Muscle layer of colon (tissue), 2 donors: Measurements from ENCODE around the gene RIC3.

ENCODE experiments used
- H3K27ac ChIP-seq: one replicate; pipeline ENCODE4 v1.7.0; 2013; ENCODE audit warnings: low read depth, mild to moderate bottlenecking, low read length, moderate library complexity
- H3K27me3 ChIP-seq, 2 donors: one replicate each; pipeline ENCODE4 v1.7.0; 2013; ENCODE audit warnings: low read length in 2 of 2, mild to moderate bottlenecking in 2 of 2; ENCODE audit not compliant: insufficient read depth in 2 of 2, control insufficient read depth in 1 of 2
- H3K36me3 ChIP-seq: one replicate; pipeline ENCODE4 v1.7.0; 2013; ENCODE audit warnings: mild to moderate bottlenecking, low read length; ENCODE audit not compliant: insufficient read depth
- H3K4me1 ChIP-seq: one replicate; pipeline ENCODE4 v1.7.0; 2013; ENCODE audit warnings: mild to moderate bottlenecking, low read length; ENCODE audit not compliant: insufficient read depth
- H3K4me3 ChIP-seq, 2 donors: one replicate each; pipeline ENCODE4 v1.7.0; 2013; ENCODE audit warnings: low read length in 2 of 2, low read depth in 1 of 2, mild to moderate bottlenecking in 1 of 2, moderate library complexity in 1 of 2
- H3K9ac ChIP-seq: one replicate; pipeline ENCODE4 v1.7.0; 2013; ENCODE audit warnings: low read length
- H3K9me3 ChIP-seq: one replicate; pipeline ENCODE4 v1.7.0; 2013; ENCODE audit warnings: mild to moderate bottlenecking, low read length
- donor health status: abdominal sarcoma.
- donor health status: Adenocarcinoma of cecum.

The RIC3 gene

GRCh38 chr11:8122173-8122764 is 46.6 kb downstream of the RIC3 start:
- no peaks in the 10 kb centered on the region for H3K27me3 ChIP-seq
- no peaks in the 10 kb centered on the region for H3K9me3 ChIP-seq
- no peaks in the 10 kb centered on the region for H3K36me3 ChIP-seq
- no peak overlapping the region for H3K4me3 ChIP-seq
- H3K27ac ChIP-seq, result no peak overlapping the region
- no peaks in the 10 kb centered on the region for H3K4me1 ChIP-seq
- H3K9ac ChIP-seq, result no peak overlapping the region

GRCh38 chr11:8111636-8112035 is 57.2 kb downstream of the RIC3 start:
- Histone ChIP-seq H3K36me3 (peaks cover 5% of the 10 kb centered on the region), H3K9ac (no peak overlapping the region), H3K27ac (no peak overlapping the region), H3K4me3 (no peak overlapping the region), H3K27me3 (no peaks in the 10 kb centered on the region), H3K4me1 (peaks cover 6% of the 10 kb centered on the region), H3K9me3 (no peaks in the 10 kb centered on the region)

GRCh38 chr11:8110396-8110795 is 58.4 kb downstream of the RIC3 start:
- H3K36me3 ChIP-seq, result peaks cover 6% of the 10 kb centered on the region
- H3K9ac ChIP-seq, result no peak overlapping the region
- H3K27me3 ChIP-seq, result no peaks in the 10 kb centered on the region
- H3K27ac ChIP-seq, result no peak overlapping the region
- no peak overlapping the region for H3K4me3 ChIP-seq
- peaks cover 6% of the 10 kb centered on the region for H3K4me1 ChIP-seq
- H3K9me3 ChIP-seq, result no peaks in the 10 kb centered on the region

DNA sequence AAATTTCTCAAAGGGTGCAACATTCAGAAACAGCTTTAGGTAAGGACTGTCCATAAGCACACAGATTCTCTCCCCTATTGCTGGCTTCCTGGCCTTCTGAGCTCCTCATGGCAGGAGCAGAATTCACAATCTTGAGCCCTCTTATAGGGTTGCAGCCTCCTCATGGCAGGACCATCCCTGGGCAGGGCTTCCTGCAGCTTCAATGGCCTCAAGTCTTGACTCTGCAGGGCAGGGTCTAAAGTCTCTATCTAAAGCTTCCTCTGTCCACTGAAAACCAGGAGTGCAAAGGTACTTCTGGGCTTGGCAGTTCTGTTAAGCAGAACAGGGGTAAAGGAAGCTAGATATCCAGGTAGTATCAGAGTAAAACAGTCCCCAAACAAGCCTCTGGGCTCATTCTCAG is 59.1 kb downstream of the RIC3 start:
- Histone ChIP-seq H3K9me3 (no peaks in the 10 kb centered on the region), H3K4me1 (peaks cover 6% of the 10 kb centered on the region), H3K4me3 (no peak overlapping the region), H3K36me3 (peaks cover 12% of the 10 kb centered on the region), H3K27ac (no peak overlapping the region), H3K9ac (no peak overlapping the region), H3K27me3 (no peaks in the 10 kb centered on the region)

DNA sequence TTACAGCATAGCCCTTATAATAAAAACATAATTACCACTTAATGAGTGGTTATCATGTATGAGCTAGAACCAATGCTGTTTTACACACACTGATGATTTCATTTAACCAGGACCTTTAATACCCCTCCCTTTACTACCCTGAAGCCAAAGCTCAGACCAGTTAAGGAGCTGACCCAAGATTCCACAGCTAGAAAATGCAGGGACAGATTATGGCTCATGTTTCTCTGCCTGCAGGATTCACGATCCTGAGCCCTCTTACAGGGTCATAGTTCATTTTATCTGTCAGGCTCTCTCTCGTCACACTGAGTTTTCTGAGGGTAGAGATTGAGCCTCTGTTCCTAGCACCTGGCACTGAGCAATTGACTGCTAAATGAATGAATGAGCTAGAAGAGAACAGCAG is 60.4 kb downstream of the RIC3 start:
- no peaks in the 10 kb centered on the region for H3K27me3 ChIP-seq
- peaks cover 6% of the 10 kb centered on the region for H3K4me1 ChIP-seq
- no peak overlapping the region for H3K27ac ChIP-seq
- H3K9me3 ChIP-seq, result no peaks in the 10 kb centered on the region
- no peak overlapping the region for H3K4me3 ChIP-seq
- peaks cover 23% of the 10 kb centered on the region for H3K36me3 ChIP-seq
- no peak overlapping the region for H3K9ac ChIP-seq

DNA sequence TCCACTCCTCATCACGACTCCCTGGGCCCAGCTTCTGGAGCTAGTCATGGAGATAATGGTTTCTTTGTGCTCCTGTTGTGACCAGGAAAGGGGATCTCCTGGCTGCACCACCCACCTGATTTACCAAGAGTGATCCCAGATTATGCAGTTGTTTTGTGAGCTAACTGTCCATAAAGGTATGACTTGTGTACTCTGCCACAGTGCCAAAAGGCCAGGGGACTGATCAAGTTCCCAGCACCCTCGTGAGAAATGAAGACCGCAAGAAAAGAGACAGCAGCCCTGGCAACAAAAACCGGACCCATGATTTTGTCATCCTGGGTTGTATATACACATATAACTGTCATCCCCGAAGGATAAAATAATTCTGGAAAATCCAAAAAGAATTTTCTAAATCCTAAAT is 61.2 kb downstream of the RIC3 start:
- no peak overlapping the region for H3K27ac ChIP-seq
- no peaks in the 10 kb centered on the region for H3K27me3 ChIP-seq
- H3K36me3 ChIP-seq, result peaks cover 25% of the 10 kb centered on the region
- H3K4me1 ChIP-seq, result peaks cover 6% of the 10 kb centered on the region
- no peak overlapping the region for H3K4me3 ChIP-seq
- H3K9me3 ChIP-seq, result no peaks in the 10 kb centered on the region
- no peak overlapping the region for H3K9ac ChIP-seq

- Histone ChIP-seq H3K9me3 (no peaks in the 10 kb centered on the region), H3K4me3 (no peak overlapping the region), H3K36me3 (peaks cover 25% of the 10 kb centered on the region), H3K9ac (no peak overlapping the region), H3K27me3 (no peaks in the 10 kb centered on the region), H3K27ac (no peak overlapping the region), H3K4me1 (peaks cover 6% of the 10 kb centered on the region)
Measured at GRCh38 chr11:8106679-8107078, 62.1 kb downstream of the RIC3 start.

GRCh38 chr11:8105666-8106065 is 63.2 kb downstream of the RIC3 start:
- peaks cover under 1% of the 10 kb centered on the region for H3K4me1 ChIP-seq
- H3K4me3 ChIP-seq, result no peak overlapping the region
- H3K27ac ChIP-seq, result no peak overlapping the region
- peaks cover 33% of the 10 kb centered on the region for H3K36me3 ChIP-seq
- H3K9ac ChIP-seq, result no peak overlapping the region
- no peaks in the 10 kb centered on the region for H3K9me3 ChIP-seq
- H3K27me3 ChIP-seq, result no peaks in the 10 kb centered on the region

GRCh38 chr11:8105133-8105532 is 63.7 kb downstream of the RIC3 start:
- H3K4me3 ChIP-seq, result no peak overlapping the region
- H3K36me3 ChIP-seq, result peaks cover 39% of the 10 kb centered on the region
- H3K27ac ChIP-seq, result no peak overlapping the region
- no peaks in the 10 kb centered on the region for H3K9me3 ChIP-seq
- H3K9ac ChIP-seq, result no peak overlapping the region
- H3K4me1 ChIP-seq, result no peaks in the 10 kb centered on the region
- no peaks in the 10 kb centered on the region for H3K27me3 ChIP-seq

DNA sequence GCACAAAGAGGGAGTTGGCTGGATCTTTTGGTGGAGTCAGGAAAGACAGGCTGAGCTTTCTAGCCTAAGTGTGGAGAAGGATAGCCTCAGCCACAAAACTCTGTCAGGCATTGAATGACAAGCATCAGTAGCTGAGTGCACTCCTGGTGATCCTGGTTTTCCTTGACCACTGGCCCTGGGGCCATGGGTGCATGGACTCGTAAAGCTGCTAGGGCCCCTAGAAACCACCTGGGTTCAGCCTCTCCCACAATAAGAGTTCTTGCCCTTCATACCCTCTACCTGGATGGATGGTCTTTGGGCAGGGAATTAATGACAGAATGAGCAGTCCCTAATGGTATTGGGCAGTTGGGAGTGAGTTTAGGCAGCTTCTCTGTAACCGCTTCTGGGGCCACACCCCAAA is 64.9 kb downstream of the RIC3 start:
- H3K4me1 ChIP-seq, result no peaks in the 10 kb centered on the region
- peaks cover 50% of the 10 kb centered on the region for H3K36me3 ChIP-seq
- H3K27ac ChIP-seq, result no peak overlapping the region
- no peaks in the 10 kb centered on the region for H3K27me3 ChIP-seq
- no peaks in the 10 kb centered on the region for H3K9me3 ChIP-seq
- no peak overlapping the region for H3K4me3 ChIP-seq
- H3K9ac ChIP-seq, result no peak overlapping the region

DNA sequence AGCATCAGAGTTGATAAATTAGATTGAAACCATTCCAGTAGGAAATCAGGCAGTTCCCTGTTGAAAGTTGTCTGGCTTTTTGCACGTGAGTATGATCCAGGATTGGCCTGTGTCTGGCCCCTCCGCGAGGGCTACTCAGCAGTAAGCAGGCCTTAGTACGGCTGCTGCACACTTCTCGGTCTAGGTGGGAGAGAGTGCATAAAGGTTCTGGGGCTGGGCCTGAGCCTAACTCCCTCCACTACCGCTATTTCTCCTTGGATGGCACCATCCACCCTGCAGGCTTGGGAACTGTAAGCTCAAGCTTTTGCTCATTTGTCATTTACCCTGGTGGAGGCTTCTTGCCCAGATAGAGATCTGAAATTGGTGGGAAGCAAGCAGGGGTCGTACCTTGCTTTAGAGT is 65.9 kb downstream of the RIC3 start:
- peaks cover 54% of the 10 kb centered on the region for H3K36me3 ChIP-seq
- H3K4me3 ChIP-seq, result no peak overlapping the region
- no peak overlapping the region for H3K9ac ChIP-seq
- no peaks in the 10 kb centered on the region for H3K4me1 ChIP-seq
- no peaks in the 10 kb centered on the region for H3K9me3 ChIP-seq
- no peaks in the 10 kb centered on the region for H3K27me3 ChIP-seq
- no peak overlapping the region for H3K27ac ChIP-seq

GRCh38 chr11:8102296-8102915 is 66.4 kb downstream of the RIC3 start:
- Histone ChIP-seq H3K27ac (no peak overlapping the region), H3K27me3 (no peaks in the 10 kb centered on the region), H3K9ac (no peak overlapping the region), H3K4me3 (no peak overlapping the region), H3K4me1 (no peaks in the 10 kb centered on the region), H3K9me3 (no peaks in the 10 kb centered on the region), H3K36me3 (peaks cover 60% of the 10 kb centered on the region)
